GM12801 (cell line): ENCODE data around the gene OR10AG1.

Experiments
- CTCF ChIP-seq: IDR thresholded peaks from one replicate; pipeline ENCODE4 v1.5.1; 2011; ENCODE audit warnings: control low read depth; ENCODE audit not compliant: insufficient read length; ENCODE audit errors: extremely low read depth

OR10AG1 gene

GRCh38 chr11:55949330-55949729 is 20.4 kb downstream of the OR10AG1 start:
- TF ChIP-seq CTCF: no peak

GRCh38 chr11:55942785-55943392 is 26.9 kb downstream of the OR10AG1 start:
- TF ChIP-seq CTCF: no peak

- TF ChIP-seq CTCF: no peak
Observed at GRCh38 chr11:55936300-55936699, 33.4 kb downstream of the OR10AG1 start, which contains the start of gene OR5I1. Gene OR5I1 (minus strand): TSS chr11:55936400. CDS start chr11:55936400, 0 bp downstream.

GRCh38 chr11:55920537-55920936 is 49.2 kb downstream of the OR10AG1 start:
- no peak for TF ChIP-seq CTCF
